Naive thymus-derived CD8-positive, alpha-beta T cell (primary cell): Measurements from ENCODE around the gene GNA12. TPM values are rescaled to one million over a fixed set of nuclear protein-coding genes. Genes with fewer than 3 reads are reported as not detected.
A peak's percentile ranks its signal among the peaks of the same experiment; 100 is the strongest.
"Not testable (repeated sequence)": the region's sequence is repeated elsewhere in the genome, so short reads cannot be mapped to it uniquely, and the experiment has no call there.

Experiments
- ATAC-seq, 2 donors: fragments of 150-1000 bp; cut with Tn5 transposase in 1 of 2; sonication (Bioruptor Pico), chemical (Tn5 transposase) in 1 of 2; 1 replicate in 1 of 2; 2 replicates in 1 of 2; pipeline ENCODE4 v1.10.0; 2021; ENCODE audit warnings: mild to moderate bottlenecking in 2 of 2, moderate library complexity in 2 of 2
- POLR2A ChIA-PET: fragments of 350-600 bp; sonication (Branson Sonifier 250); formaldehyde crosslinking; loops from one replicate; lab custom pipeline; 2021; ENCODE audit warnings: antibody characterized with exemption; lab: Charles Lee
- DNase-seq, 10 donors: peaks; one replicate each; pipeline versions ENCODE4 v3.0.0 to v3.0.0-alpha.2; 2020 to 2022
- H3K27ac Mint-ChIP-seq, 10 donors: one replicate each; pipeline ENCODE4 v1.8.0; 2020 to 2022; ENCODE audit warnings: mild to moderate bottlenecking in 10 of 10, mixed read lengths in 10 of 10, moderate library complexity in 4 of 10, inconsistent platforms in 1 of 10
- H3K27me3 Mint-ChIP-seq, 5 donors: one replicate each; pipeline ENCODE4 v1.8.0; 2021 to 2022; ENCODE audit warnings: mixed read lengths in 5 of 5
- H3K36me3 Mint-ChIP-seq, 3 donors: one replicate each; pipeline ENCODE4 v1.8.0; 2020 to 2022; ENCODE audit warnings: mixed read lengths in 3 of 3, mild to moderate bottlenecking in 2 of 3, inconsistent platforms in 1 of 3
- H3K4me1 Mint-ChIP-seq, 4 donors: one replicate each; pipeline ENCODE4 v1.8.0; 2021 to 2022; ENCODE audit warnings: mixed read lengths in 4 of 4
- H3K4me3 Mint-ChIP-seq, 10 donors: one replicate each; pipeline ENCODE4 v1.8.0; 2020 to 2022; ENCODE audit warnings: mild to moderate bottlenecking in 10 of 10, mixed read lengths in 10 of 10, moderate library complexity in 6 of 10, inconsistent platforms in 1 of 10
- H3K9me3 Mint-ChIP-seq, 9 donors: one replicate each; pipeline ENCODE4 v1.8.0; 2020 to 2022; ENCODE audit warnings: mixed read lengths in 9 of 9, mild to moderate bottlenecking in 3 of 9, inconsistent platforms in 1 of 9, moderate library complexity in 1 of 9
- polyA plus RNA-seq, 3 donors: library from polyadenylated mRNA; unstranded; fragments of 300-500 nt; fragmentation: Illumina TruSeq; gene quantifications; one replicate each; pipeline ENCODE4 v1.2.3, GENCODE V29; 2021
- total RNA-seq, 8 experiments: library from RNA in 2 of 8; stranded (reverse) in 2 of 8; gene quantifications; one replicate each; pipeline ENCODE4 v1.2.3 and lab custom pipeline; 2021 to 2026

The GNA12 gene
- total and polyA plus RNA-seq, 5 experiments from 2014 or later = 4.6 to 21.4 (median 13.7) TPM

GRCh38 chr7:2757904-2758672 lies 86.0 kb downstream of the GNA12 start:
- Mint-ChIP-seq H3K9me3 (peaks cover 0 to 4% (median 0%) of the 10 kb centered on the region in 9 donors), H3K27ac (peak overlapping the region in 3 of 10 donors; percentile 43 to 86 (median 82)), H3K4me1 (peaks cover 11 to 44% (median 25%) of the 10 kb centered on the region in 4 donors), H3K36me3 (peaks cover 19 to 48% (median 25%) of the 10 kb centered on the region in 3 donors), H3K27me3 (no peaks in the 10 kb centered on the region), H3K4me3 (peak overlapping the region in 3 of 10 donors; percentile 23 to 62 (median 25))
- DNase-seq (no peak), ATAC-seq (peak; percentile 37 to 53)
- POLR2A ChIA-PET = no interaction called here

DNA sequence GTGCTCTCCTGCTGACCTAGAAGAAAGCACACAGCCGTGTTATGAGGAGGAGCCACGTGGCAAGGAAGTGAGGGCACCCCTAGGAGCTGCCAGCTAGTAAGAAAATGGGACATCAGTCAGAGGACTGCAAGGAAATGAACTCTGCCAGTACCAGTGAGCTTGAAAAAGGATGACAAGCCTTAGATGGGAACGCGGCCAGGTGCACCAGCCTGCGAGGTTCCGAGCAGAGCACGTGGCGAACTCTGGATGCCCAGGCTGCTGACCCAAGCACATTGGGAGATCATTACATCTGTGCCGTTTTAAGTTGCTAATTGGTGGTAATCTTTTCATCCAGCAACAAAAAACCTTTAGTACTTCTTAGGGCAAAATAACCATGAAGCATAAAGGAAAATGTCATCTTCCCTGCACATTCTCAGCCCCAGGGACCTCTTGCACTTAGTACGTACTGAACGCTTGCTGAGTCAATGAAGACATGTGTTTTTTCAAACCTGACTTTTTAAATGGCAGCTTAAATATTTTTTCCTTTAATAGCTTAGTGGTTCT lies 86.7 kb downstream of the GNA12 start:
- no peak for DNase-seq
- H3K4me3 Mint-ChIP-seq = no peak overlapping the region
- ATAC-seq = no peak
- peaks cover 14 to 44% (median 25%) of the 10 kb centered on the region in 4 donors for H3K4me1 Mint-ChIP-seq
- H3K27ac Mint-ChIP-seq = peak overlapping the region in 3 of 10 donors; percentile 24 to 82 (median 57)
- POLR2A ChIA-PET = interaction anchor here (0.6 to 0.7 kb wide), 2 partner anchors 19 to 1199 kb away, joined by 4 to 5 read pairs; no protein-coding TSS in a partner anchor
- peaks cover 19 to 45% (median 25%) of the 10 kb centered on the region in 3 donors for H3K36me3 Mint-ChIP-seq
- peaks cover 0 to 4% (median 0%) of the 10 kb centered on the region in 9 donors for H3K9me3 Mint-ChIP-seq
- no peaks in the 10 kb centered on the region for H3K27me3 Mint-ChIP-seq

DNA sequence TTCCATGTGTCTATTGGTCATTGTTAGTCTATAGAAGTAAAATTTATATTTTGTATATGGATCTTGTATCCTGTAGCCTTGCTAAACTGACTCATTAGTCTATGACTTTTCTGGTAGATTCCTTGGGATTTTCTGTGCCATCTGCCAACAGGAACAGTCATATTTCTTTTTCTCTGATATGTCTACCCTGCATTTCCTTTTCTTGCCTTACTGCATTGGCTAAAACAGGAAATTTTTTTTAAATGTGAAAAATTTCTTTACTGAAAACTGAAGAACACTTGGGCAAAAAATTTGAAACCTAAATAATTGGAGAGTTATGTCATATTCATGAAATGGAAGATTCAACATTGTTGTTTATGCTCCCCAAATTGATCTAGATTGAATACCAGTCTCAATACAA lies 88.6 kb downstream of the GNA12 start:
- peaks cover 10 to 34% (median 16%) of the 10 kb centered on the region in 4 donors for H3K4me1 Mint-ChIP-seq
- H3K9me3 Mint-ChIP-seq = peaks cover 0 to 4% (median 0%) of the 10 kb centered on the region in 9 donors
- no peaks in the 10 kb centered on the region for H3K27me3 Mint-ChIP-seq
- ATAC-seq = no peak
- DNase-seq = no peak
- H3K4me3 Mint-ChIP-seq = no peak overlapping the region
- POLR2A ChIA-PET = no interaction called here
- H3K36me3 Mint-ChIP-seq = peaks cover 19 to 38% (median 26%) of the 10 kb centered on the region in 3 donors
- peak overlapping the region in 1 of 10 donors; percentile 25 for H3K27ac Mint-ChIP-seq

DNA sequence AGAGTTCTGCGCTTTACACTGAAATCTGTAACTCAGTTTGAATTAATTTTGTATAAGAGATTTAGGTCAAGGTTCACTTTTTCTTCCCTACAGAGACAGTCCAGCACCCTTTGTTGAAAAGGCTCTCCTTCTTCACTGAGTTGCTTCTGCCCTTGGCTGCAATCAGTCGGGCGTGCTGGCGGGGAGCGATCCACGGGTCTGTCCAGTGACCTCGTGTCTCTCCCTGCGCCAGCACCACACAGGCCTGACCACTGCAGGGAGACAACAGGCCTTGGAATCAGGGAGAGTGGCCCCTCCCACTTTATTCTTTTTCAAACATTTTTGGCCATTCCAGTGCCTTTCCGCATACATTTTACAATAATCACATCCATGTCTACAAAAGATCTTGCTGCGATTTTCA lies 89.2 kb downstream of the GNA12 start:
- ATAC-seq (no peak), DNase-seq (no peak)
- Mint-ChIP-seq H3K36me3 (peaks cover 19 to 41% (median 30%) of the 10 kb centered on the region in 3 donors), H3K4me3 (no peak overlapping the region), H3K4me1 (peaks cover 7 to 28% (median 10%) of the 10 kb centered on the region in 4 donors), H3K27ac (peak overlapping the region in 2 of 10 donors; percentile 25 to 34), H3K9me3 (peaks cover 0 to 4% (median 0%) of the 10 kb centered on the region in 9 donors), H3K27me3 (no peaks in the 10 kb centered on the region)
- POLR2A ChIA-PET = no interaction called here

DNA sequence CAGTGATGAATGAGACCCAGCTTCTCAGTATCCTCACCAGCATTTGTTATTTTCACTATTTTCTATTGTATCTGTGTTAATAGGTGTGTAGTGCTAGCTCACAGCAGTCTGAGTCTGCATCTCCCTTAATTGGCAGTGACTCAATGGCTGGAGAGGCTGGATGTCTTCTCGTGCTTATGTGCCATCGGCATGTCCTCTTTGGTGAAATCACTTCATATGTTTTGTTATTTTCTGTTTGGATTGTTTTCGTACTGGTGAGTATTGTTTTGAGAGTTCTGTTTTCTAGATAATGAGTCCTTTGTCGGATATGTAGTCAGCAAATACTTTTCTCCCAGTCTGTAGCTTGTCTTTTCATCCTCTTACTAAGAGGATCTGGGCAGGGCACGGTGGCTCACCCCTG lies 90.0 kb downstream of the GNA12 start:
- Mint-ChIP-seq H3K27ac (no peak overlapping the region), H3K27me3 (no peaks in the 10 kb centered on the region)
- no peak for ATAC-seq

GRCh38 chr7:2753148-2753547 lies 91.0 kb downstream of the GNA12 start:
- no peaks in the 10 kb centered on the region for H3K27me3 Mint-ChIP-seq
- DNase-seq (no peak), ATAC-seq (no peak)
- peaks cover 0 to 4% (median 0%) of the 10 kb centered on the region in 9 donors for H3K9me3 Mint-ChIP-seq
- POLR2A ChIA-PET = no interaction called here
- no peak overlapping the region for H3K4me3 Mint-ChIP-seq
- H3K4me1 Mint-ChIP-seq = peaks cover 0 to 12% (median 3%) of the 10 kb centered on the region in 4 donors
- no peak overlapping the region for H3K27ac Mint-ChIP-seq
- peaks cover 19 to 40% (median 36%) of the 10 kb centered on the region in 3 donors for H3K36me3 Mint-ChIP-seq

More for the DNA sequence above, 90.0 kb downstream of the GNA12 start:
- no peak for DNase-seq
- POLR2A ChIA-PET = interaction anchor here (0.5 kb wide), 1 partner anchor 62 kb away, joined by 5 read pairs; no protein-coding TSS in a partner anchor
- peaks cover 19 to 40% (median 36%) of the 10 kb centered on the region in 3 donors for H3K36me3 Mint-ChIP-seq
- no peak overlapping the region for H3K4me3 Mint-ChIP-seq
- H3K4me1 Mint-ChIP-seq = peaks cover 1 to 20% (median 5%) of the 10 kb centered on the region in 4 donors
- peaks cover 0 to 4% (median 0%) of the 10 kb centered on the region in 9 donors for H3K9me3 Mint-ChIP-seq

- DNase-seq = no peak
- peaks cover 2 to 9% (median 3%) of the 10 kb centered on the region in 4 donors for H3K4me1 Mint-ChIP-seq
- peaks cover 11 to 30% (median 25%) of the 10 kb centered on the region in 3 donors for H3K36me3 Mint-ChIP-seq
- no peak for ATAC-seq
- H3K4me3 Mint-ChIP-seq = no peak overlapping the region
- peak overlapping the region in 1 of 10 donors; percentile 37 for H3K27ac Mint-ChIP-seq
- peaks cover 0 to 4% (median 0%) of the 10 kb centered on the region in 9 donors for H3K9me3 Mint-ChIP-seq
- H3K27me3 Mint-ChIP-seq = no peaks in the 10 kb centered on the region
- POLR2A ChIA-PET = no interaction called here
These were observed 93.0 kb downstream of the GNA12 start for GRCh38 chr7:2751086-2751485.

DNA sequence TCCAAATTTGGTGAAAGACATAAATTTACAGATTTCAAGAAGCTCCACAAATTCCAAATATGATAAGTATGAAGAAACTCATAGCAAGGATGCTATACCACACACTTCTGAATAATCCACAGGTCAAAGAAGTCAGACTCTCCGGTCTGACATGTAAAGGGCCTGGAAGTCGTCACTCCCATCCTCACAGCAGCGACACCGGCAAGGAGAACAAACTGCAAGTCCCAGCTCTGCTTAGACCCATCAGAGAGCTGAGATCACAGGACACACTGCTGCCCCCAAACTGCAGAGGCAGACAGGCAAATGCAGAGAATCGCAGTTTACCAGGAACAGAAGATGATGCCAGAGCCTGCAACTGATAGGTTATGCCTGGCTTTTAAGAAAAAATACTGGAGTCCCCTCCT lies 94.1 kb downstream of the GNA12 start:
- Mint-ChIP-seq H3K27ac (no peak overlapping the region), H3K4me3 (no peak overlapping the region), H3K9me3 (peaks cover 0 to 2% (median 0%) of the 10 kb centered on the region in 9 donors), H3K27me3 (no peaks in the 10 kb centered on the region), H3K36me3 (peaks cover under 1 to 22% (median 15%) of the 10 kb centered on the region in 3 donors), H3K4me1 (peaks cover 2 to 7% (median 4%) of the 10 kb centered on the region in 4 donors)
- DNase-seq (no peak), ATAC-seq (no peak)
- POLR2A ChIA-PET = no interaction called here

- H3K9me3 Mint-ChIP-seq, H3K27ac Mint-ChIP-seq, H3K4me1 Mint-ChIP-seq, H3K4me3 Mint-ChIP-seq, POLR2A ChIA-PET, ATAC-seq, DNase-seq, H3K27me3 Mint-ChIP-seq: not testable (repeated sequence)
- H3K36me3 Mint-ChIP-seq = peaks cover 0 to 22% (median 8%) of the 10 kb centered on the region in 3 donors
These were observed 95.4 kb downstream of the GNA12 start for GRCh38 chr7:2748684-2749083.

- not testable (repeated sequence) for H3K9me3 Mint-ChIP-seq
These were observed 100.5 kb downstream of the GNA12 start for GRCh38 chr7:2743523-2744185.

DNA sequence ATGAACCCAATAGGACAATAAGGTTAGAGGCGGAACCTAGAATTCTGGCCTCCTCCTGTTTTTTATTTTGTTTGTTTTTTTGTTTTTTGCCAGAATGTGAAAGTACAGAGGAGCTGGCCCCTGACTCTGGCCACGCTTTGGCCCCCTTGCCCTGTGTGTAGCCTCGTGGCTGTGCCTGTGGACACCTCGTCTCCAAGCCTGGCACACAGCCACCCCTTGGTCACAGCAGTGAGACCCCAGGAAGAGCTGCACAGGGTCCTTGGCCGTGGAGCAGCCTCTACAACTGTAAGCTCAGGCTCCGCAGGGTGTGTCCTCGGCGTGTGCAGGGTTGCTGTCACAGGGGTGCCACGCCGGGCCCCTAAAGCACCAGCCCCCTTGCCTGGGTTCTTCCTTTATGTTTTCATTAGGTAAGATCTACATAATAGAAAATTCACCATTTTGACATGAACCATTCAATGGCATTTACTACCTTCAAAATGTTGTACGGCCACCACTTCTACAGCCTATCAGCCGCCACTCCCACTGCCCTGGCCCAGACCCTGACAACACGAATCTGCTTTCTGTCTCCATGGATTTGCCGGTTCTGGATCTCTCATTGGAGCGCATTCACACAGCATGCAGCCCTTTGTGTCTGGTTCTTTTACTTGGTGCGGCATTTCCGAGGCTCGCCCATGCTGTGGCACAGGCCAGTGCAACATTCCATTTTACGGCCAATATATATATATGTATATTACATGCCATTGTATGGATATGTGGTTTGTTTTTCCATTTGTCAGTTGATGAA lies 105.2 kb downstream of the GNA12 start:
- Mint-ChIP-seq H3K27me3 (no peaks in the 10 kb centered on the region), H3K27ac (peak overlapping the region in 1 of 10 donors; percentile 56), H3K4me3 (no peak overlapping the region), H3K9me3 (no peaks in the 10 kb centered on the region), H3K4me1 (peaks cover 17 to 37% (median 28%) of the 10 kb centered on the region in 4 donors), H3K36me3 (peaks cover 0 to 11% (median 5%) of the 10 kb centered on the region in 3 donors)
- POLR2A ChIA-PET = no interaction called here
- DNase-seq = no peak
- no peak for ATAC-seq

More at GRCh38 chr7:2743523-2744185, 100.5 kb downstream of the GNA12 start:
- H3K4me3 Mint-ChIP-seq, DNase-seq, POLR2A ChIA-PET, H3K4me1 Mint-ChIP-seq, H3K27me3 Mint-ChIP-seq, H3K27ac Mint-ChIP-seq, ATAC-seq: not testable (repeated sequence)
- peaks cover 0 to 13% (median 6%) of the 10 kb centered on the region in 3 donors for H3K36me3 Mint-ChIP-seq
